MM.1S (cell line): Measurements from ENCODE around the gene PCTP.
A peak's percentile ranks its signal among the peaks of the same experiment; 100 is the strongest.

Experiments
- DNase-seq: peaks from one replicate; pipeline ENCODE4 v3.0.0-alpha.2; 2015
- H2AFZ ChIP-seq: fragments of 300-600 bp; sonication (generic); 2 replicates; pipeline ENCODE4 v1.6.0; 2016; ENCODE audit warnings: antibody characterized with exemption, low read length
- H3F3A ChIP-seq: fragments of 300-600 bp; sonication (generic); 2 replicates; pipeline ENCODE4 v1.6.1; 2016; ENCODE audit warnings: mild to moderate bottlenecking, antibody characterized with exemption, low read length, moderate library complexity, mixed read lengths; ENCODE audit not compliant: insufficient read depth
- H3K27ac ChIP-seq: fragments of 300-600 bp; sonication (generic); 2 replicates; pipeline ENCODE4 v1.5.1; 2016; ENCODE audit warnings: mild to moderate bottlenecking, low read length
- H3K27me3 ChIP-seq: fragments of 300-600 bp; sonication (generic); replicated peaks from 2 replicates; pipeline ENCODE4 v1.6.0; 2016; ENCODE audit warnings: low read length; ENCODE audit not compliant: insufficient read depth
- H3K36me3 ChIP-seq: fragments of 300-600 bp; sonication (generic); replicated peaks from 2 replicates; pipeline ENCODE4 v1.6.1; 2016; ENCODE audit warnings: mild to moderate bottlenecking, low read length, mixed read lengths; ENCODE audit not compliant: insufficient read depth
- H3K4me1 ChIP-seq: fragments of 300-600 bp; sonication (generic); 2 replicates; pipeline ENCODE4 v1.6.1; 2016; ENCODE audit warnings: low read length, mixed read lengths
- H3K4me2 ChIP-seq: fragments of 300-600 bp; sonication (generic); 2 replicates; pipeline ENCODE4 v1.6.0; 2016; ENCODE audit warnings: low read depth, low read length
- H3K4me3 ChIP-seq: fragments of 300-600 bp; sonication (generic); 2 replicates; pipeline ENCODE4 v1.5.1; 2016; ENCODE audit warnings: low read length, mixed read lengths
- H3K79me2 ChIP-seq: fragments of 300-600 bp; sonication (generic); 2 replicates; pipeline ENCODE4 v1.6.1; 2016; ENCODE audit warnings: mixed run types, low read length, mixed read lengths
- H3K9ac ChIP-seq: fragments of 300-600 bp; sonication (generic); 2 replicates; pipeline ENCODE4 v1.6.1; 2016; ENCODE audit warnings: low read length, mixed read lengths
- H3K9me2 ChIP-seq: fragments of 300-600 bp; sonication (generic); replicated peaks from 2 replicates; pipeline ENCODE4 v1.6.1; 2016; ENCODE audit warnings: mild to moderate bottlenecking, low read length, mixed read lengths; ENCODE audit not compliant: insufficient read depth
- H3K9me3 ChIP-seq: fragments of 300-600 bp; sonication (generic); replicated peaks from 2 replicates; pipeline ENCODE4 v1.6.1; 2016; ENCODE audit warnings: mild to moderate bottlenecking, low read length, mixed read lengths; ENCODE audit not compliant: insufficient read depth
- H4K20me1 ChIP-seq: fragments of 300-600 bp; sonication (generic); 2 replicates; pipeline ENCODE4 v1.6.1; 2016; ENCODE audit warnings: mild to moderate bottlenecking, low read length, moderate library complexity, mixed read lengths; ENCODE audit not compliant: insufficient read depth
- CTCF ChIP-seq: fragments of 300-600 bp; sonication (generic); IDR thresholded peaks from 2 replicates; pipeline ENCODE4 v1.5.1; 2016; ENCODE audit warnings: antibody characterized with exemption, low read length, mixed read lengths
- EZH2 ChIP-seq: fragments of 300-600 bp; sonication (generic); optimal IDR thresholded peaks from 2 replicates; pipeline ENCODE3; 2017; ENCODE audit warnings: low read depth, mild to moderate bottlenecking, antibody characterized with exemption, low read length, mixed read lengths
- EZH2phosphoT487 ChIP-seq: fragments of 300-600 bp; sonication (generic); IDR thresholded peaks from 2 replicates; pipeline ENCODE4 v1.6.1; 2018; ENCODE audit warnings: antibody characterized with exemption, low read length

Gene PCTP

GRCh38 chr17:55749985-55750384 lies 866 bp upstream of the PCTP start:
- Histone ChIP-seq H3K27me3 (no peaks in the 10 kb centered on the region), H4K20me1 (no peaks in the 10 kb centered on the region), H2AFZ (no peak overlapping the region), H3K79me2 (peaks cover 9% of the 10 kb centered on the region; the same call in 1 of the 2 replicates), H3K9ac (no peak overlapping the region), H3K9me2 (no peaks in the 10 kb centered on the region), H3K4me1 (peaks cover 7% of the 10 kb centered on the region), H3K27ac (no peak overlapping the region), H3K4me2 (no peak overlapping the region), H3K4me3 (no peak overlapping the region), H3K9me3 (no peaks in the 10 kb centered on the region), H3F3A (no peaks in the 10 kb centered on the region), H3K36me3 (no peaks in the 10 kb centered on the region)
- DNase-seq, result no peak
- TF ChIP-seq EZH2phosphoT487, result no peak

GRCh38 chr17:55751720-55752250 lies 934 bp downstream of the PCTP start:
- peak overlapping the region; percentile 85 for H3K4me2 ChIP-seq
- TF ChIP-seq CTCF, result no peak
- no peak for TF ChIP-seq EZH2
- TF ChIP-seq EZH2phosphoT487, result no peak
- no peaks in the 10 kb centered on the region for H3K27me3 ChIP-seq
- no peaks in the 10 kb centered on the region for H3K9me2 ChIP-seq
- peaks cover 9% of the 10 kb centered on the region; the same call in 1 of the 2 replicates for H3K79me2 ChIP-seq
- no peaks in the 10 kb centered on the region for H3K36me3 ChIP-seq
- no peaks in the 10 kb centered on the region for H3K9me3 ChIP-seq
- DNase-seq, result no peak
- no peaks in the 10 kb centered on the region for H3F3A ChIP-seq
- H3K27ac ChIP-seq, result no peak overlapping the region
- H2AFZ ChIP-seq, result 0 out of 2 replicates have a peak overlapping the region, but pooled peaks have one; percentile 99
- peaks cover 7% of the 10 kb centered on the region for H3K4me1 ChIP-seq
- H4K20me1 ChIP-seq, result no peaks in the 10 kb centered on the region
- H3K9ac ChIP-seq, result no peak overlapping the region
- H3K4me3 ChIP-seq, result peak overlapping the region; percentile 90

- Histone ChIP-seq H3K4me1 (peaks cover 4% of the 10 kb centered on the region; the same call in 1 of the 2 replicates), H4K20me1 (no peaks in the 10 kb centered on the region), H3K9ac (no peak overlapping the region), H3K4me2 (no peak overlapping the region), H3K4me3 (no peak overlapping the region), H3K36me3 (no peaks in the 10 kb centered on the region), H2AFZ (no peak overlapping the region), H3K79me2 (peaks cover 3% of the 10 kb centered on the region; the same call in 1 of the 2 replicates), H3K27me3 (no peaks in the 10 kb centered on the region), H3K9me3 (no peaks in the 10 kb centered on the region), H3K27ac (no peak overlapping the region), H3K9me2 (no peaks in the 10 kb centered on the region), H3F3A (no peaks in the 10 kb centered on the region)
- TF ChIP-seq CTCF, result no peak
- no peak for TF ChIP-seq EZH2phosphoT487
- TF ChIP-seq EZH2, result no peak
- no peak for DNase-seq
These were observed 5.8 kb downstream of the PCTP start for GRCh38 chr17:55756689-55757088.

GRCh38 chr17:55757659-55758058 lies 6.8 kb downstream of the PCTP start:
- H3K4me3 ChIP-seq, result no peak overlapping the region
- H3K9me3 ChIP-seq, result no peaks in the 10 kb centered on the region
- H3K79me2 ChIP-seq, result no peaks in the 10 kb centered on the region
- no peak overlapping the region for H3K27ac ChIP-seq
- no peak overlapping the region for H2AFZ ChIP-seq
- no peaks in the 10 kb centered on the region for H3K4me1 ChIP-seq
- no peaks in the 10 kb centered on the region for H3F3A ChIP-seq
- no peak overlapping the region for H3K9ac ChIP-seq
- no peak overlapping the region for H3K4me2 ChIP-seq
- DNase-seq, result no peak
- H3K27me3 ChIP-seq, result no peaks in the 10 kb centered on the region
- H4K20me1 ChIP-seq, result no peaks in the 10 kb centered on the region
- H3K9me2 ChIP-seq, result no peaks in the 10 kb centered on the region
- H3K36me3 ChIP-seq, result no peaks in the 10 kb centered on the region
- TF ChIP-seq EZH2phosphoT487, result no peak
- no peak for TF ChIP-seq EZH2
- no peak for TF ChIP-seq CTCF
